Esophagus squamous epithelium (tissue), 4 donors: ENCODE results near the gene PAX6.

ENCODE experiments used
- CTCF ChIP-seq, 6 experiments: fragments of 450-650 bp in 4 of 6; fragments of 200-600 bp in 2 of 6; sonication (generic) in 2 of 6; IDR thresholded peaks; one replicate each; pipeline ENCODE4 v1.5.1; 2016 to 2019; ENCODE audit warnings: antibody characterized with exemption in 6 of 6, mild to moderate bottlenecking in 4 of 6, moderate library complexity in 4 of 6
- POLR2A ChIP-seq, 4 donors: fragments of 450-650 bp; IDR thresholded peaks; one replicate each; pipeline ENCODE4 v1.6.1; 2017; ENCODE audit warnings: antibody characterized with exemption in 4 of 4, mild to moderate bottlenecking in 4 of 4, moderate library complexity in 3 of 4

GRCh38 chr11:31813391-31814175 lies 2.5 kb upstream of the PAX6 start:
- TF ChIP-seq CTCF (IDR thresholded peaks at IDR 0.05) = no peak
- no peak for TF ChIP-seq POLR2A (IDR thresholded peaks at IDR 0.05)
